PC-3 (cell line): ENCODE measurements around the gene CHD2.

ENCODE experiments used
- CTCF ChIP-seq: fragments of 300-600 bp; sonication (generic); conservative IDR thresholded peaks from 2 replicates; pipeline ENCODE4 v1.5.1; 2017; ENCODE audit warnings: antibody characterized with exemption, low read depth, mild to moderate bottlenecking, low read length
- EZH2 ChIP-seq: fragments of 300-600 bp; sonication (generic); IDR thresholded peaks from one replicate; pipeline ENCODE4 v1.6.1; 2017; ENCODE audit warnings: antibody characterized with exemption, mild to moderate bottlenecking, low read length; ENCODE audit not compliant: unreplicated experiment

GRCh38 chr15:92910451-92910850 is 10.3 kb downstream of the CHD2 start:
- no peak for TF ChIP-seq CTCF
- TF ChIP-seq EZH2: no peak
